ENCODE data around the gene CNPY1. TPM values are rescaled to one million over a fixed set of nuclear protein-coding genes. Genes with fewer than 3 reads are reported as not detected.

CNPY1 gene
- total and polyA plus RNA-seq, 2 donors (not counting 1 experiment from before 2014, with no cell fraction given), result not detected

GRCh38 chr7:155543926-155544325, 2.4 kb downstream of the CNPY1 start:
- H3K79me2 ChIP-seq (ENCODE audit: control insufficient read depth, insufficient read depth, low read length), result no peaks in the 10 kb centered on the region

More at GRCh38 chr7:155543926-155544325, 2.4 kb downstream of the CNPY1 start:
- ATAC-seq (ENCODE audit: low read depth) (no peak), DNase-seq (no peak)
- no peak overlapping the region for H3K27ac ChIP-seq (ENCODE audit: low read length in 2 of 2)
- WGBS (ENCODE audit: insufficient coverage), result 85% methylated on average over 9 of the region's 9 CpGs
- H4K20me1 ChIP-seq (ENCODE audit: control insufficient read depth, insufficient read depth, low read length, poor library complexity, severe bottlenecking), result no peaks in the 10 kb centered on the region
- peaks cover 0 to 10% (median 4%) of the 10 kb centered on the region in 4 experiments for H3K27me3 ChIP-seq (replicated peaks in 1 of 4; ENCODE audit: control extremely low read depth in 1 of 4, control insufficient read depth in 3 of 4, insufficient read depth in 4 of 4, low read length in 3 of 4)
- H3K4me2 ChIP-seq (replicated peaks; ENCODE audit: low read depth, low read length, poor library complexity, severe bottlenecking), result no peak overlapping the region
- Mint-ChIP-seq H3K9me3 (ENCODE audit: insufficient read depth) (no peaks in the 10 kb centered on the region), H3K4me1 (no peaks in the 10 kb centered on the region), H3K4me3 (no peak overlapping the region), H3K27ac (no peak overlapping the region), H3K27me3 (peaks cover 23% of the 10 kb centered on the region)
- TF ChIP-seq EZH2 (IDR thresholded peaks at IDR 0.05; ENCODE audit: borderline replicate concordance, insufficient read depth, low read depth, low read length, poor library complexity, severe bottlenecking) (no peak), CTCF (IDR thresholded peaks at IDR 0.05) (no peak)
- H3K36me3 ChIP-seq (replicated peaks in 1 of 2; ENCODE audit: control extremely low read depth in 1 of 2, control insufficient read depth in 1 of 2, extremely low read depth in 1 of 2, insufficient read depth in 2 of 2, low read length in 1 of 2), result no peaks in the 10 kb centered on the region
- CTCF ChIA-PET, result interaction anchor here (0.7 to 1.1 kb wide), 2 partner anchors 16 to 616 kb away, joined by 3 to 4 read pairs; no protein-coding TSS in a partner anchor
- H3K4me1 ChIP-seq (ENCODE audit: control insufficient read depth in 2 of 2, insufficient read depth in 2 of 2, low read length in 2 of 2), result no peaks in the 10 kb centered on the region
- no peak overlapping the region for H2AFZ ChIP-seq (ENCODE audit: insufficient read depth, low read depth, low read length, poor library complexity, severe bottlenecking)
- H3K9ac ChIP-seq (ENCODE audit: low read length), result no peak overlapping the region
- H3K4me3 ChIP-seq (ENCODE audit: control extremely low read depth in 1 of 5, extremely low read depth in 1 of 5, insufficient read depth in 1 of 5, low read depth in 2 of 5, low read length in 4 of 5), result no peak overlapping the region
- POLR2A ChIA-PET, result no interaction called here
- peaks cover 0 to 2% (median 0%) of the 10 kb centered on the region in 3 donors for H3K9me3 ChIP-seq (ENCODE audit: control extremely low read depth in 1 of 3, control insufficient read depth in 2 of 3, insufficient read depth in 1 of 3, low read length in 2 of 3)
- intact Hi-C loops (cut with micrococcal nuclease), result no loop called here
